HG03354 (cell line): ENCODE measurements around the gene GAREM1.
"Not testable (repeated sequence)": the region's sequence is repeated elsewhere in the genome, so short reads cannot be mapped to it uniquely, and the experiment has no call there.

Source experiments
- ATAC-seq: cut with Tn5 transposase; IDR thresholded peaks from one replicate; pipeline ENCODE4 v1.9.1; 2021; ENCODE audit warnings: mild to moderate bottlenecking; ENCODE audit not compliant: unreplicated experiment, poor library complexity, severe bottlenecking

Gene GAREM1

GRCh38 chr18:32301361-32301760, 169.3 kb downstream of the GAREM1 start:
- no peak for ATAC-seq

- ATAC-seq: no peak
Measured at GRCh38 chr18:32300914-32301313, 169.8 kb downstream of the GAREM1 start.

GRCh38 chr18:32299484-32299883, 171.2 kb downstream of the GAREM1 start:
- no peak for ATAC-seq

- no peak for ATAC-seq
Measured at GRCh38 chr18:32298171-32298667, 172.5 kb downstream of the GAREM1 start.

GRCh38 chr18:32297579-32298170, 173.0 kb downstream of the GAREM1 start:
- ATAC-seq: no peak

GRCh38 chr18:32296851-32297250, 173.8 kb downstream of the GAREM1 start:
- no peak for ATAC-seq

GRCh38 chr18:32295604-32296003, 175.1 kb downstream of the GAREM1 start:
- no peak for ATAC-seq

GRCh38 chr18:32293107-32293506, 177.6 kb downstream of the GAREM1 start:
- no peak for ATAC-seq

GRCh38 chr18:32291623-32292022, 179.1 kb downstream of the GAREM1 start:
- ATAC-seq: not testable (repeated sequence)

GRCh38 chr18:32290810-32291209, 179.9 kb downstream of the GAREM1 start:
- no peak for ATAC-seq

- peak; percentile 91 for ATAC-seq
Measured at GRCh38 chr18:32289483-32290075, 181.1 kb downstream of the GAREM1 start.

- ATAC-seq: no peak
Measured at GRCh38 chr18:32287873-32288272, 182.8 kb downstream of the GAREM1 start.

- ATAC-seq: no peak
Measured at GRCh38 chr18:32287249-32287648, 183.4 kb downstream of the GAREM1 start.

GRCh38 chr18:32286749-32287148, 183.9 kb downstream of the GAREM1 start:
- ATAC-seq: no peak

GRCh38 chr18:32284284-32284683, 186.4 kb downstream of the GAREM1 start:
- no peak for ATAC-seq

GRCh38 chr18:32280911-32281310, 189.8 kb downstream of the GAREM1 start:
- no peak for ATAC-seq

- ATAC-seq: no peak
Measured at GRCh38 chr18:32280188-32280783, 190.4 kb downstream of the GAREM1 start.

- no peak for ATAC-seq
Measured at GRCh38 chr18:32278177-32278799, 192.4 kb downstream of the GAREM1 start.

- no peak for ATAC-seq
Measured at GRCh38 chr18:32277549-32277948, 193.1 kb downstream of the GAREM1 start.

GRCh38 chr18:32276906-32277305, 193.8 kb downstream of the GAREM1 start:
- ATAC-seq: no peak

- no peak for ATAC-seq
Measured at GRCh38 chr18:32276256-32276655, 194.4 kb downstream of the GAREM1 start.
